Measurements from ENCODE around the gene TSC22D4.
A peak's percentile ranks its signal among the peaks of the same experiment; 100 is the strongest.
"Not testable (repeated sequence)": the region's sequence is repeated elsewhere in the genome, so short reads cannot be mapped to it uniquely, and the experiment has no call there.

TSC22D4 gene

DNA sequence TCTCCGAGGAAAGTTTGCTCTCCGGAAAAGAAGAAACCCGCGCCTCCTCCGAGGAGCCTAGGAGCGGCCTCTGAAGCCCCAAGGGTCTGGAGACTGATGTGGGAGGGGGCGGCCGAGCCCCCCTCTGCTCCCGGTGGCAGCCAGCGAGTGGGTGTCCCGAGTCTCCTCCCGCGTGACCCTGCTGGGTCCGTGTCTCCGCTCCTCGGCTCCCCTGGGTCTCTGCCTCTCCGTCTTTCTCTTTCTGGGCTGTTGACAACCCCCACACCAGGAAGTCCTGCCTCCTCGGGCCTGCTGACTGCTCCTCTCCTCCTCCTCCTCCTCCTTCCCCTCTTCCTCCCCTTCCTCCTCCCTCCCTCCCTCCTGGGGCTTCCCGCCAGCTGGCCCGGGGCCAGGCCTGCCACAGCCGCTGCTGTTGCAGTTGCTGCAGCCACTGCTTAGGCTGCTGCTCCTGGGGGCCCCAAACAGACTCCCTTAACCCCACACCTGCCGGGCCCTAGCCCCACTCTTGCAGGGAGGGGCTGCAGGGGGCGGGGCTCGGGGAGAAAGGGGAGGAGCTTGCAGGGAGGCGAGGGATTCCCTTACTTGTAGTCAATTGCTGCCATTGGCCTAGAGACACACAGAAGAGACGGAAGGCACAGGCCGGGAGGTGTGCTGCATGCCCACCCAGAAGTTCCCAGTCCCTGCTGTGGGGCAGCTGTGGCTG lies at the start of gene TSC22D4:
Gene TSC22D4 (minus strand): TSS at position 257 of the 703 bp plus-strand sequence. CDS start 1,176 bp downstream, outside the sequence.
- no peaks in the 10 kb centered on the region for H3K9me3 Mint-ChIP-seq
- H3K27me3 Mint-ChIP-seq, result no peaks in the 10 kb centered on the region
- peak within 1 kb of the TSS; percentile 90 for H3K27ac Mint-ChIP-seq
- H3K36me3 Mint-ChIP-seq (ENCODE audit: low read depth), result peaks cover 17% of the 10 kb centered on the region
- peaks cover 42% of the 10 kb centered on the region for H3K4me1 Mint-ChIP-seq (ENCODE audit: low read depth)
- peak within 1 kb of the TSS; percentile 82 for H3K4me3 Mint-ChIP-seq

DNA sequence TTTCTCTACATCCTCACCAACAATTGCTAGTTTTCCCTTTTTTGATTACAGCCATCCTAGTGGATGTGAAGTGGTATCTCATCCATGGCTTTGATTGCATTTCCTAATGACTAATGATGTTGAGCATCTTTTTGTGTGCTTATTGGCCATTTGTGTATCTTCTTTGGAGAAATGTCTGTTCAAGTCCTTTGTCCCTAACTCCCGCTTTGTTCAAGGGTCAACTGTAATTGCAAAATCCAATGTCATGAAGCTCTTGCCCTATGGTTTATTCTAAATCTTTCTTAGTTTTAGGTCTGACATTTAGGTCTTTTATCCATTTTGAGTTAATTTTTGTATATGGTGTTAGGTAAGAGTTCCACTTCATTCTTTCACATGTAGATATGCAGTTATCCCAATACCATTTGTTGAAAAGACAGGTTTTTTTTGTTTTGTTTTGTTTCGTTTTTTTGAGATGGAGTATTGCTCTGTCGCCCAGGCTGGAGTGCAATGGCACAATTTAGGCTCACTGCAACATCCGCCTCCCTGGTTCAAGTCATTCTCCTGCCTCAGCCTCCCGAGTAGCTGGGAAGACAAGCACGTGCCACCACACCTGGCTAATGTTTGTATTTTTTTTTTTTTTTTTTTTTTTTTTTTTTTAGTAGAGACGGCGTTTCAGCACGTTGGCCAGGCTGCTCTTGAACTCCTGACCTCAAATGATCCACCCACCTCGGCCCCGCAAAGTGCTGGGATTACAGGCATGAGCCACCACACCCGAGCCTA lies 49.3 kb upstream of the TSC22D4 start:
- H3K27me3 Mint-ChIP-seq; H3K4me3 Mint-ChIP-seq; H3K9me3 Mint-ChIP-seq; H3K36me3 Mint-ChIP-seq (ENCODE audit: low read depth); H3K27ac Mint-ChIP-seq: not testable (repeated sequence)
- peaks cover 20% of the 10 kb centered on the region for H3K4me1 Mint-ChIP-seq (ENCODE audit: low read depth)

DNA sequence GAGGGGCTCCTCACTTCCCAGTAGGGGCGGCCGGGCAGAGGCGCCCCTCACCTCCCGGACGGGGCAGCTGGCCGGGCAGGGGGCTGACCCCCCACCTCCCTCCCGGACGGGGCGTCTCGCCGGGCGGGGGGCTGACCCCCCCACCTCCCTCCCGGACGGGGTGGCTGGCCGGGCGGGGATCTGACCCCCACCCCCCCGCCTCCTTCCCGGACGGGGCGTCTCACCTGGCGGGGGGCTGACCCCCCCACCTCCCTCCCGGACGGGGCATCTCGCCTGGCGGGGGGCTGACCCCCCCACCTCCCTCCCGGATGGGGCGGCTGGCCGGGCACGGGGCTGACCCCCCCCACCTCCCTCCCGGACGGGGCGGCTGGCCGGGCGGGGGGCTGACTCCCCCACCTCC lies 44.2 kb upstream of the TSC22D4 start:
- not testable (repeated sequence) for H3K27me3 Mint-ChIP-seq; H3K4me3 Mint-ChIP-seq; H3K9me3 Mint-ChIP-seq; H3K27ac Mint-ChIP-seq; H3K36me3 Mint-ChIP-seq (ENCODE audit: low read depth)
- H3K4me1 Mint-ChIP-seq (ENCODE audit: low read depth), result peaks cover 18% of the 10 kb centered on the region

DNA sequence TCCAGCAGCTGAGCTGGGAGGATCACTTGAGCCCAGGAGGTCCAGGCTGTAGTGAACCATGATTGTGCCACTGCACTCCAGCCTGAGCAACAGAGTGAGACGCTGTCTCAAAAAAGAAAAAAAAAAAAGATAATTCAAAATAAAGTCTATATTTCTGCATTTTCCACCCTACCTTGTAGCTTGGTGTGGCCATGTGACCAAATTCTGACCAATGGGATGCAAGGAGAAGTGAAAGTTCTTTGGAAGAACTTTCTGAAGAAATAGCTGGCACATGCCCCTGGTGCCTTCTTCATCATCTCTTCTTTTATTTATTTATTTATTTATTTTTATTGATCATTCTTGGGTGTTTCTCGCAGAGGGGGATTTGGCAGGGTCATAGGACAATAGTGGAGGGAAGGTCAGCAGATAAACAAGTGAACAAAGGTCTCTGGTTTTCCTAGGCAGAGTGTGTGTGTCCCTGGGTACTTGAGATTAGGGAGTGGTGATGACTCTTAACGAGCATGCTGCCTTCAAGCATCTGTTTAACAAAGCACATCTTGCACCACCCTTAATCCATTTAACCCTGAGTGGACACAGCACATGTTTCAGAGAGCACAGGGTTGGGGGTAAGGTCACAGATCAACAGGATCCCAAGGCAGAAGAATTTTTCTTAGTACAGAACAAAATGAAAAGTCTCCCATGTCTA lies 43.0 kb upstream of the TSC22D4 start:
- not testable (repeated sequence) for H3K27ac Mint-ChIP-seq; H3K9me3 Mint-ChIP-seq; H3K4me3 Mint-ChIP-seq; H3K27me3 Mint-ChIP-seq; H3K4me1 Mint-ChIP-seq (ENCODE audit: low read depth); H3K36me3 Mint-ChIP-seq (ENCODE audit: low read depth)

DNA sequence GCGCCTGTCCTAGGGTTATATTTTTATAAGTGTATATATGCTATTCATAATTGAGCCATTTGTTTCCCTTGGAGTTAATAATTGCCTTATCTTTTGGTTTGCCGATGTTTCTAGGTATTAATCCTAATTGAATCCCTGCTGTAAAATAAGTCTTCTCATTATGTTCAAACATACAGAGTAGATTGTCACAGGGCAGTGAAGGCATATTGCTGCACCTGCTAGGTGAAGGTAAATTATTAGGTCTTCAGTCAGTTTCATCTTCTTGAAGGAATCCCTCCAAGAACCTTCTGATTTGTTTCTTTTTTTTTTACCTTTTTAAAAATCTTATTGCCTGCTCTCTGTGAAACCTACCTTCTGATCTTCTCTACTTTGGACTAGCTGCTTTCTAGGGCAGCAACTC lies 42.1 kb upstream of the TSC22D4 start:
- Mint-ChIP-seq H3K27ac (no peak overlapping the region), H3K4me1 (ENCODE audit: low read depth) (peaks cover 7% of the 10 kb centered on the region), H3K36me3 (ENCODE audit: low read depth) (no peaks in the 10 kb centered on the region)

DNA sequence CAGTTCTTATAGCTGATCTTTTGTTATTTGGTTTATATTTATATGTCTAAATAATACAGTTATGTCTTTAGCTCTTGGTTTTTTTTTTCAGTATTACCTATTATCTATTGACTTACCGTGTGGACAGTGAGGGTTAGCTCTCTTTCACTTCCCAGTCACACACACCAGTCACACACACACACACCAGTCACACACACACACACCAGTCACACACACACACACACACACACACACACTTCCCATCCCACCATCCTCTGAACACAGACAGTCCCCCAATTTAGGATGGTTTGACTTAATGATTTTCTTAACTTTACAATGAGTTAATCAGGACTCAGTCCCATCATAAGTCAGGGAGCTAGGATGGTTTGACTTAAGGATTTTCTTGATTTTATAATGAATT lies 41.1 kb upstream of the TSC22D4 start:
- Mint-ChIP-seq H3K4me1 (ENCODE audit: low read depth) (peaks cover 16% of the 10 kb centered on the region), H3K27ac (no peak overlapping the region), H3K36me3 (ENCODE audit: low read depth) (no peaks in the 10 kb centered on the region), H3K27me3 (no peaks in the 10 kb centered on the region), H3K4me3 (no peak overlapping the region), H3K9me3 (no peaks in the 10 kb centered on the region)

More for the DNA sequence above, 42.1 kb upstream of the TSC22D4 start:
- H3K9me3 Mint-ChIP-seq, result no peaks in the 10 kb centered on the region
- no peaks in the 10 kb centered on the region for H3K27me3 Mint-ChIP-seq
- no peak overlapping the region for H3K4me3 Mint-ChIP-seq

DNA sequence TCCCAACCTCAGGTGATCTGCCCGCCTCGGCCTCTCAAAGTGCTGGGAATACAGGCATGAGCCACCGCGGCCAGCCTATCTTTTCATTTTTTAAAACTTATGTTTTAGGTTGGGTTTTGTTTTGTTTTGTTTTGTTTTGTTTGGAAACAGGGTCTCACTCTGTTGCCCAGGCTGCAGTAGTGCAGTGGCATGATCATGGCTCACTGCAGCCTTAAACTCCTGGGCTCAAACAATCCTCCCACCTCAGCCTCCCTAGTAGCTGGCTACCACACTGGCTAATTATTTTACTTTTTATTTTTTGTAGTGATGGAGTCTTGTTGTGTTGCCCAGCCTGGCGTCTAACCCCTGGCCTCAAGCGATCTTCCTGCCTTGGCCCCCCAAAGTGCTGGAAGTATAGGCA lies 40.6 kb upstream of the TSC22D4 start:
- Mint-ChIP-seq H3K9me3 (no peaks in the 10 kb centered on the region), H3K27ac (no peak overlapping the region), H3K4me1 (ENCODE audit: low read depth) (peaks cover 19% of the 10 kb centered on the region), H3K36me3 (ENCODE audit: low read depth) (no peaks in the 10 kb centered on the region), H3K27me3 (no peaks in the 10 kb centered on the region), H3K4me3 (no peak overlapping the region)

DNA sequence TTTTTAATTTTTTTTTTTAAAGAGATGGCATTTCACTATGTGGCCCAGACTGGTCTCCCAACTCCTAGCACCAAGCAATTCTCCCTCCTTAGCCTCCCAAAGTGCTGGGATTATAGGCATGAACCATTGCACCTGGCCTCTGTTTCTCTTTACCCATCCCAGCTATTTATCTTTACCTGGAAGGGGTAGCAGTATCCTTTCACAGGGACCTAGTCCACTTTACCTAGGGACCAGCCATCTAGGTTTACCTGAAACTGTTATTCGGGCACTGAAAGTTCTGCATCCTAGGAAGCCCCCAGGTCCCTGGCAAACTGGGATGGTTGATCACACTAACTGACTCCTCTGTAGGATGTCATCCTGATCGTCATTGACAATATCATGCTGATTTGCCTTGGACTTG lies 38.3 kb upstream of the TSC22D4 start:
- Mint-ChIP-seq H3K4me3 (no peak overlapping the region), H3K9me3 (no peaks in the 10 kb centered on the region), H3K27me3 (no peaks in the 10 kb centered on the region), H3K27ac (no peak overlapping the region), H3K36me3 (ENCODE audit: low read depth) (no peaks in the 10 kb centered on the region), H3K4me1 (ENCODE audit: low read depth) (peaks cover 19% of the 10 kb centered on the region)

DNA sequence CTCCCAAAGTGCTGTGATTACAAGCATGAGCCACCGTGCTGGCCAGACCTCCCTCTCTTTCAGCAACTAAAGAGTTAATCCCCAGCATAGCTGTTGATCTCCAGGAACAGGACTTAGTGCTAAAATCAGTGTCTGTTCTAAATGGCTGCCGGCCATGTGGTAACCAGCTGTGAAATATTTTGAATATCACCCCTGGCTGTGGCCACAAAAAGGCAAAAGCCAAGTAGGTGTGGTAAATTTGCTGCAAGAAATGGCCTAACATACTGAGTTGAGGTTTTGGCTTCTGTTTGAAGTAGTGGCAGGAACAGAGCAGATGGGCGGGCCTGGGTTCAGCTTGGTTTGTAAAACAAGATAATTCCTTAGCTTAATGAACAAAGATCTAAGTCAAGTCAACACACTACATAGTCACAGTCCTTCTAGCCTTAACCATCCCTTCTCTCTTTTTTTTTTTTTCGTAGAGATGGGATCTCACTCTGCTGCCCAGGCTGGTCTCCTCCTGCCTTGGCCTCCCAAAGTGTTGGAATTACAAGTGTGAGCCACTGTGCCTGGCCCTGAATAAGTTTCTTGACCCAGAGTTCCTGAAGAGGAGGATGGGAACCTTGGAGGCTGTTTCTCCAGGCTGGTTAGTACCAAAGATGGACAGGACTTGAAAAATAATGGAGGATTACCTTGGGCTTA lies 37.3 kb upstream of the TSC22D4 start:
- no peaks in the 10 kb centered on the region for H3K36me3 Mint-ChIP-seq (ENCODE audit: low read depth)
- peaks cover 19% of the 10 kb centered on the region for H3K4me1 Mint-ChIP-seq (ENCODE audit: low read depth)
- no peaks in the 10 kb centered on the region for H3K27me3 Mint-ChIP-seq
- no peaks in the 10 kb centered on the region for H3K9me3 Mint-ChIP-seq
- H3K27ac Mint-ChIP-seq, result peak overlapping the region; percentile 4
- no peak overlapping the region for H3K4me3 Mint-ChIP-seq

DNA sequence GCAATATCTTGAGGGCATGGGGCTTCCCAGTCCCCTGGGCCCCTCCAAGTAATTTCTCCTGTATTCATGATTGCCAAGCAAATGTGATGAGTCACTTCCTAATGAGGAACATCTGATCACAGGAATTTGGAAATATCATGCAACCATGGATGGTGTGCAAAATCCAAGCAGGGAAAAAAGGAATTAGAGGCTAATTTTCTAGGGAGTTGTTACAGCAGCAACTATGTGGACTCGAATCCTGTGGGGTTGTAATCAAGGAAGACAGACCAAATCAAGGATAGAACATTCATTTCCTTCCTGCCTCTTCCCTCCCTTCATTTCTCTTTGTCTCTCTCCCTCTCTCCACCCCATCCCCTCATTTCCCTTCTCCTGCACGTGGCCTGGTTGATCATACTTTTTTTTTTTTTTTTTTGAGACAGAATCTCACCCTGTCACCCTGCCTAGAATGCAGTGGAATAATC lies 36.1 kb upstream of the TSC22D4 start:
- Mint-ChIP-seq H3K36me3 (ENCODE audit: low read depth) (no peaks in the 10 kb centered on the region), H3K4me3 (no peak overlapping the region), H3K9me3 (no peaks in the 10 kb centered on the region), H3K27ac (no peak overlapping the region), H3K4me1 (ENCODE audit: low read depth) (peaks cover 19% of the 10 kb centered on the region), H3K27me3 (no peaks in the 10 kb centered on the region)

DNA sequence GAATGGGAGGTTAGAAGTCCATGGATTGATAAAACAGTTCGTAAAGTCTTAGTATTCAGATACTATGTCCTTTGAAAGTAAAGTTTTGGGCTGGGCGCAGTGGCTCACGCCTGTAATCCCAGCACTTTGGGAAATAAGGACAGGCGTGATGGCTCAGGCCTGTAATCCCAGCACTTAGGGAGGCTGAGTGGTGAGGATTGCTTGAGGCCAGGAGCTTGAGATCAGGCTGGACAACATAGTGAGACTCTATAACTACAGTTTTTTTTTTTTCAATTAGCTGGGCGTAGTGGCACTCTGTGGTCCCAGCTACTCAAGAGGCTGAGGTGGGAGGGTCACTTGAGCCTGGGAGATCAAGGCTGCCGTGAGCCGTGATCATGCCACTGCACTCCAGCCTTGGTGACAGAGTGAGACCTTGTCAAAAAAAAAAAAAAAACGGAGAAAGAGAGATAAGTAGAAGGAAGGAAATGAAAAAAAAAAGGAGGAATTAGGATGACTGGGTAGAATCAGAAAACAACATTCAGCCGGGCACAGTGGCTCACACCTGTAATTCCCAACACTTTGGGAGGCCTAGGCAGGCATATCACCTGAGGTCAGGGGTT lies 34.3 kb upstream of the TSC22D4 start:
- Mint-ChIP-seq H3K36me3 (ENCODE audit: low read depth) (no peaks in the 10 kb centered on the region), H3K4me3 (no peak overlapping the region), H3K27ac (no peak overlapping the region), H3K9me3 (no peaks in the 10 kb centered on the region), H3K27me3 (no peaks in the 10 kb centered on the region), H3K4me1 (ENCODE audit: low read depth) (peaks cover 19% of the 10 kb centered on the region)

DNA sequence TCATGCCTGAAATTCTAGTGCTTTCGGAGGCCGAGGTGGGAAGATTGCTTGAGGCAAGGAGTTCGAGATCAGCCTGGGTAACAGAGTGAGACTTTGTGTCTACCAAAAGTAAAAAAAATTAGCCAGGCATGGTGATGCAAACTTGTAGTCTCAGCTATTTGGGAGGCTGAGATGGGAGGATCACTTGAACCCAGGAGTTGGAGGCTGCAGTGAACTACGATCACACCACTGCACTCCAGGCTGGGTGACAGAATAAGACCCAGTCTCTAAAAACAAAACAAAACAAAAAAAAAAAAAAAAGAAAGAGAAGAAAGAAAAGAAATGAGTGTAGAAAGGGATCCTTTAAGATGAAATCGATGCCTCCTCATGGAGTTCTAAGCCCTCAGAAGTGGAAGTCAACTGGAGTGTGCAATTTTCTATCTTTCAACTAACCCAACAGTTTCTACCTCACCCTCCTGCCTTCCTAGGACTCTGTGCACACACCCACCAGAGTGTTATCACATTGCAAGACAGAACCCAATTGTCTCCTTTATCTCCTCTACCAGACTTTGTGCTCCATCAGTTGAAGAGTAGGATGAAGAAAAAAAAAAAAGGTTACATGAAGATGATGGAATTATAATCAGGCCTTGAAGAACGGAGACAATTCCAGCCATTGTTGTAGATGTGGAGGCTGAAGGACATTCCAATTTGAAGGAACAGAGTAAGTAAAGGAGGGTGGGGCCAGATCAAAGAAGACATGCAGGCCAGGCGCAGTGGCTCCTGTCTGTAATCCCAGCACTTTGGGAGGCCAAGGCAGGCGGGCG lies 31.6 kb upstream of the TSC22D4 start:
- Mint-ChIP-seq H3K4me1 (ENCODE audit: low read depth) (peaks cover 8% of the 10 kb centered on the region), H3K27ac (no peak overlapping the region)

DNA sequence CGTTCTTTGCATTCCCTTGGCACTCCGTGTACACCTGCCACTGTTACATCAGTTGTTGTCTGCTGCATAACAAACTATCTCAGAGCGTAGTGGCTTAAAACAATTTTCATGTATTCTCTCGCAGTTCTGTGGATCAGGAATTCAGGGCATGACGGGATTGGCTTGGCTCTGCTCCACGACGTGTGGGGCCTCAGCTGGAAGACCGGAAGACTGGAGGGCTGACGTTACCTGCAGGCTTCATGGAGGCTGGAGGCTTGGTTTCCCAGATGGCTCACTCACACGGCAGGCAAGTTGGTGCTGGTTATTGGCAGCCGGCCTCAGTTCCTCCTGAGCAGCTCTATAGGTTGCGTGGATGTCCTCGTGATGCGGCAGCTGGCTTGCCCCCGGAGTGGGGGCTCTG lies 30.2 kb upstream of the TSC22D4 start:
- H3K9me3 Mint-ChIP-seq, result no peaks in the 10 kb centered on the region
- no peak overlapping the region for H3K4me3 Mint-ChIP-seq
- H3K27me3 Mint-ChIP-seq, result no peaks in the 10 kb centered on the region
- H3K27ac Mint-ChIP-seq, result no peak overlapping the region
- no peaks in the 10 kb centered on the region for H3K4me1 Mint-ChIP-seq (ENCODE audit: low read depth)
- H3K36me3 Mint-ChIP-seq (ENCODE audit: low read depth), result no peaks in the 10 kb centered on the region

More for the DNA sequence above, 31.6 kb upstream of the TSC22D4 start:
- Mint-ChIP-seq H3K27me3 (no peaks in the 10 kb centered on the region), H3K9me3 (no peaks in the 10 kb centered on the region), H3K36me3 (ENCODE audit: low read depth) (no peaks in the 10 kb centered on the region), H3K4me3 (no peak overlapping the region)

DNA sequence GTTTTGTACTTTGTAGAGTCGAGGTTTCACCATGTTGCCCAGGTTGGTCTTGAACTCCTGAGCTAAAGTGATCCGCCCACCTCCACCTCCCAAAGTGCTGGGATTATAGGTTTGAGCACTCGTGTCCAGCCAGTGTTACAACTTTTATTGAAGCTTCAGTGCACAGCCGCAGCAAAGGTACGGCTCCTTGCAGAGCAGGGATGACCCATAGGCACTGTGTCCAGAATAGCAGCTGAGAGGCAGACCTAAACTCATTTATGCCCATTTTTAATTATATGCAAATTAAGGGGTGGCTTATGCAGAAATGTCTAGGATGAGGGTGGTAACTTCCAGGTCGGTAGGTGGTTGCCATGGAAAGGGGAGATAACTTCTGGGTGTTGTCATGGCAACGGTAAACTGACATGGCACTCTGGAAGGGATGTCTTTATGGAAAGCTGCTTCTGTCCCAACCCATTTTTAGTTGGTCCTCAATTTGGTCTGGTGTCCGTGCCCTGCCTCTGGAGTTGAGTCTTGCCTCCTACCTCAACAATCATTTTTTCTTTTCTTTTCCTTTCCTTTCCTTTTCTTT lies 27.4 kb upstream of the TSC22D4 start:
- H3K9me3 Mint-ChIP-seq, result no peaks in the 10 kb centered on the region
- no peaks in the 10 kb centered on the region for H3K36me3 Mint-ChIP-seq (ENCODE audit: low read depth)
- H3K4me3 Mint-ChIP-seq, result no peak overlapping the region
- no peak overlapping the region for H3K27ac Mint-ChIP-seq
- no peaks in the 10 kb centered on the region for H3K27me3 Mint-ChIP-seq
- no peaks in the 10 kb centered on the region for H3K4me1 Mint-ChIP-seq (ENCODE audit: low read depth)

Measured in stimulated activated naive CD8-positive, alpha-beta T cell treated with anti-CD3 and anti-CD28 coated beads, Interleukin-15, Interleukin-2, amounts not matched to agents 100 ng/mL and 50 ng/mL, for 24 hours (primary cell).